Lung (tissue), 12 donors: ENCODE data around the gene SAMD4A. TPM values are rescaled to one million over a fixed set of nuclear protein-coding genes. Genes with fewer than 3 reads are reported as not detected.

Experiments used
- ATAC-seq: fragments of 200-7000 bp; cut with Tn5 transposase; one replicate; pipeline ENCODE4 v1.9.1; 2020; ENCODE audit warnings: moderate number of reproducible peaks; ENCODE audit not compliant: insufficient read depth, low FRiP score
- DNase-seq, 3 donors: peaks; one replicate each; pipeline ENCODE4 v3.0.0-alpha.2; 2013 to 2017
- H3K27ac ChIP-seq, 2 donors: one replicate each; pipeline ENCODE4 v1.5.1; 2013; ENCODE audit warnings: mild to moderate bottlenecking in 2 of 2, moderate library complexity in 2 of 2, control low read depth in 1 of 2, inconsistent platforms in 1 of 2, low read depth in 1 of 2, low read length in 1 of 2
- H3K27me3 ChIP-seq, 3 donors: one replicate each; pipeline ENCODE4 v1.5.1; 2013; ENCODE audit warnings: low read length in 2 of 3; ENCODE audit not compliant: control insufficient read depth in 3 of 3, insufficient read depth in 3 of 3
- H3K36me3 ChIP-seq, 4 donors: one replicate each; pipeline ENCODE4 v1.5.1; 2013; ENCODE audit warnings: low read length in 4 of 4, mild to moderate bottlenecking in 1 of 4, moderate library complexity in 1 of 4; ENCODE audit not compliant: control insufficient read depth in 4 of 4, insufficient read depth in 4 of 4
- H3K4me1 ChIP-seq, 5 donors: one replicate each; pipeline ENCODE4 v1.5.1; 2013; ENCODE audit warnings: low read length in 5 of 5, mild to moderate bottlenecking in 2 of 5, moderate library complexity in 1 of 5; ENCODE audit not compliant: control insufficient read depth in 5 of 5, insufficient read depth in 5 of 5
- H3K4me3 ChIP-seq: one replicate; pipeline ENCODE4 v1.5.1; 2013; ENCODE audit warnings: mild to moderate bottlenecking, control low read depth, moderate library complexity
- H3K9ac ChIP-seq, 2 donors: one replicate each; pipeline ENCODE4 v1.5.1; 2013; ENCODE audit warnings: low read length in 2 of 2, control low read depth in 1 of 2; ENCODE audit not compliant: insufficient read depth in 1 of 2
- H3K9me3 ChIP-seq, 4 donors: one replicate each; pipeline ENCODE4 v1.5.1; 2013; ENCODE audit warnings: low read length in 3 of 4, mild to moderate bottlenecking in 1 of 4, moderate library complexity in 1 of 4; ENCODE audit not compliant: control insufficient read depth in 4 of 4, insufficient read depth in 3 of 4
- WGBS, 2 donors: extraction: QIAGEN DNeasy Blood & Tissue Kit; methylation state at CpG; one replicate each; pipeline ENCODE4 v1.1.7; 2013; 5-methylcytosine and 5-hydroxymethylcytosine counted together
- polyA plus RNA-seq, 2 donors: library from polyadenylated mRNA; stranded (reverse); fragments of 200-250 nt; gene quantifications; one replicate each; pipeline ENCODE4 v1.2.1, GENCODE V29; 2013
- total RNA-seq, 2 donors: library from RNA; depleted of rRNA in 1 of 2; stranded (reverse); fragments of >200 nt in 1 of 2; gene quantifications; one replicate each; pipeline ENCODE4 v1.2.1, GENCODE V29; 2014 to 2021
- TF ChIP-seq, protein P1 (sequence below): IDR thresholded peaks from 2 replicates; pipeline ENCODE4 v1.5.1; 2012; ENCODE audit warnings: mild to moderate bottlenecking; ENCODE audit errors: control extremely low read depth, extremely low read depth
- donor health status: control.
- donor health status: control.
- donor health status: Bipolar disorder and iron deficiency.
- donor health status: healthy.
- donor health status: DM: yes; HTN: yes; CAD: no.

The SAMD4A gene
- total and polyA plus RNA-seq, 4 donors = 5.8 to 26.6 (median 16.2) TPM

DNA sequence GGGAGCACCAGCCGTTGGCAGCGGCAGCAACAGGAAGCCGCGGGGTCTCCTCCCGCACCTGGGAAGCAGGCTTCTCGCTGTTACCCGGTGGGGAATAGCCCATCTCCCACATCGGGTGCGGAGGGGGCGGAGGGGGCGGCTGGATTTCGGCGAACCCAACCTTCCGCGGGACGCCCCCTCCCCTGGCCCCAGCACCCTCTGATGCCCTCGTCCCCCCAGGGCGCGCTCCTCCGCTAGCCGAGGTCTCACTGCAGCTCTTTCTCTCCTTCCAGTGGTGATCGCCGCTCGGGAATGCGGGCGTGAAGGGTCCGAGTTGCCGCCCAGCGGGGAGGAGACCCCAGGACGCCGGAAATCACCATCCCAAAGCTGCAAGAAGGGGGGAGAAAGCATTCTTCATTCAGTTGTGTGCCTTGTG lies 303 bp downstream of the SAMD4A start:
- Histone ChIP-seq H3K9me3 (no peaks in the 10 kb centered on the region), H3K4me3 (peak overlapping the region; percentile 66), H3K27me3 (peaks cover 0 to under 1% (median 0%) of the 10 kb centered on the region in 3 donors), H3K27ac (peak overlapping the region; percentile 96 to 99), H3K9ac (peak overlapping the region in 1 of 2 donors; percentile 82), H3K4me1 (peaks cover 0 to 28% (median 4%) of the 10 kb centered on the region in 5 donors), H3K36me3 (no peaks in the 10 kb centered on the region)
- DNase-seq = peak in 1 of 3 donors; percentile 73
- 0 to 1% methylated on average over 31 of the region's 31 CpGs for WGBS, 2 donors
- no peak for ATAC-seq
- TF ChIP-seq, protein P1, sequence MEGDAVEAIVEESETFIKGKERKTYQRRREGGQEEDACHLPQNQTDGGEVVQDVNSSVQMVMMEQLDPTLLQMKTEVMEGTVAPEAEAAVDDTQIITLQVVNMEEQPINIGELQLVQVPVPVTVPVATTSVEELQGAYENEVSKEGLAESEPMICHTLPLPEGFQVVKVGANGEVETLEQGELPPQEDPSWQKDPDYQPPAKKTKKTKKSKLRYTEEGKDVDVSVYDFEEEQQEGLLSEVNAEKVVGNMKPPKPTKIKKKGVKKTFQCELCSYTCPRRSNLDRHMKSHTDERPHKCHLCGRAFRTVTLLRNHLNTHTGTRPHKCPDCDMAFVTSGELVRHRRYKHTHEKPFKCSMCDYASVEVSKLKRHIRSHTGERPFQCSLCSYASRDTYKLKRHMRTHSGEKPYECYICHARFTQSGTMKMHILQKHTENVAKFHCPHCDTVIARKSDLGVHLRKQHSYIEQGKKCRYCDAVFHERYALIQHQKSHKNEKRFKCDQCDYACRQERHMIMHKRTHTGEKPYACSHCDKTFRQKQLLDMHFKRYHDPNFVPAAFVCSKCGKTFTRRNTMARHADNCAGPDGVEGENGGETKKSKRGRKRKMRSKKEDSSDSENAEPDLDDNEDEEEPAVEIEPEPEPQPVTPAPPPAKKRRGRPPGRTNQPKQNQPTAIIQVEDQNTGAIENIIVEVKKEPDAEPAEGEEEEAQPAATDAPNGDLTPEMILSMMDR = no peak

DNA sequence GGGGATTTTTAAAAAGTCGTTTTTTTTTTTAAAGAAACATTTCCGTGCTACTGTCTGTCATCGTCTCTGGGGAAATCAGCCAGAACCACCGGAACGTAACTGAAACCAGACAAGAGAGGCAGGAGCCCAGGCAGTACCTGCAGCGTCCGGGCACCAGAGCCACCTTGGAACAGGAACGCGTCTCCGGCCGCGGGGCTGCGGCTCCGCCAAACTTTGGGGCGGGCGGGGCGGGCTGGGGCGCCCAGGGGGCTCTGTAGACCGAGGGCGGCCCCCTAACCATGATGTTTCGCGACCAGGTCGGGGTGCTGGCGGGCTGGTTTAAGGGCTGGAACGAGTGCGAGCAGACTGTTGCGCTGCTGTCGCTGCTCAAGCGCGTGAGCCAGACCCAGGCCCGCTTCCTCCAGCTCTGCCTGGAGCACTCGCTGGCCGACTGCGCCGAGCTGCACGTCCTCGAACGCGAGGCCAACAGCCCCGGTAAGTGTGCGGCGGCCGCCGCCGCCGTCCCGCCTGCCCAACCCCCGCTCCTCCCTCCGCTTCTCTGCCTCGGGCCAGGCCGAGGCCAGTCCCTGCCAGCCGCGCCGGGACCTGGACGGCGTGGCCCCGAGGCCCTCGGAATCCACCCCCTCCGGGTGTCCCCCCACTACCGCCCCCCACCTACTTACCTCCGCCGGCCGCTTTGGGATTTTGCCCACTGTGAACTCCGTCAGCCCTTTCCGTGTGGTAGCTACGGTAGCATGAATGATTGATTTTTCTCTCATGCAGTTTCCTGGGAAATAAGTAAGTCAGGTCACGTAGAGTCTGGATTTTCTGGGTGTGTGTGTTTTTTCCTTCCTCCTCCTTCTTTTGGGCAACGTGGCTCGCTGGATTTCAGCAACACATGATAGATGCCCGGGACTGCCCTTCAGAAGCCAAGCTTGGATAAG lies 972 bp downstream of the SAMD4A start:
- Histone ChIP-seq H3K36me3 (no peaks in the 10 kb centered on the region), H3K27me3 (no peaks in the 10 kb centered on the region), H3K4me1 (peaks cover 0 to 28% (median 4%) of the 10 kb centered on the region in 5 donors), H3K27ac (peak overlapping the region; percentile 29 to 99), H3K9me3 (no peaks in the 10 kb centered on the region), H3K9ac (peak overlapping the region; percentile 56 to 88), H3K4me3 (peak overlapping the region; percentile 66)
- DNase-seq (peak; percentile 81 to 85 (median 82)), ATAC-seq (no peak)
- TF ChIP-seq, protein P1 = no peak
- WGBS, 2 donors = 1 to 2% methylated on average over 42 to 70 of the region's 70 CpGs

DNA sequence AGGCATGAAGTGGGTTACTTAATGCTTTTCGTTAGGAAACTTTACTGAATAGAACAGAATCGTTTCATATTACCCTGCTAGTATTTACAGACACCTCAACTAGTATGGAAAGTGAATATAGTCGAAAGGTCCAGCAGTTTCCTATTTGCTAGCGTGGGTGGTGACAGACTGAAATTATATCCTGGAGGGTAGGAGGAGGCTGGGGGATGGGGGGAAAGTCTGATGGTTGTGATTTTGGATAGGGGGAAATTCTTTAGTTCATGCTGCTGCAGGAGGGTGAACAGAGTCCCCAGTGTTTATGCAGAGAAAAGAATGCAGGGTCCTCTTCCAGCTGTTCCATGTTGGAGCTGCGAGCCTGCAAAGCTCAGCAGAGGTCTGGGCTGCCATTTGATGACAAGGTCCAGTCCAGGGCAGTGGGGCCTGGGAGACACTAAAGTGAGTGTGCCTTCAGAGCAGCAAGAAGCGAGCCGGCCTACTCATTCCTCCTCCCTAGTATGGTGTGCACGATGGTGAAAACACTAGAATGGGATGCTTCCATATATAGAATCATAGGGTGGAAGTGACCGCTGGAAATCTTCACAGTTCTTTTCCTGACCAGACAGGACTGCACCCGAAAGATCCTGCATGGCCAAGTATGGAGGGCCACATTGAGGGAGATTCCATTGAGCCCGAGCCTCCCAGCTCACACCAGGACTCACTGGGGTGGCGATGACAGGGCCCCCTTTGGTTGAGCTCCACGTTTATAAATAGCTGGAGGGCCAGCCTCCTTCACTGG lies 2.1 kb downstream of the SAMD4A start:
- H3K9me3 ChIP-seq = no peaks in the 10 kb centered on the region
- TF ChIP-seq, protein P1 = no peak
- H3K4me1 ChIP-seq = peaks cover 0 to 28% (median 5%) of the 10 kb centered on the region in 5 donors
- H3K9ac ChIP-seq = no peak overlapping the region
- no peaks in the 10 kb centered on the region for H3K27me3 ChIP-seq
- peak; percentile 40 to 72 (median 57) for DNase-seq
- no peak overlapping the region for H3K4me3 ChIP-seq
- peak overlapping the region; percentile 23 to 81 for H3K27ac ChIP-seq
- no peak for ATAC-seq
- 72 to 74% methylated on average over 13 of the region's 13 CpGs for WGBS, 2 donors
- peaks cover 0 to 3% (median 0%) of the 10 kb centered on the region in 4 donors for H3K36me3 ChIP-seq
